Peyer's patch (tissue), 4 donors: Measurements from ENCODE around the gene ERVFRD-1. TPM values are rescaled to one million over a fixed set of nuclear protein-coding genes. Genes with fewer than 3 reads are reported as not detected.

Experiments used
- DNase-seq, 3 donors: peaks; one replicate each; pipeline ENCODE4 v3.0.0-alpha.2; 2017 to 2019
- H3K27ac ChIP-seq, 4 donors: fragments of 200-600 bp; sonication (generic); one replicate each; pipeline ENCODE4 v1.5.1; 2016 to 2019
- H3K27me3 ChIP-seq, 2 donors: fragments of 200-600 bp; sonication (generic); one replicate each; pipeline ENCODE4 v1.5.1; 2019
- H3K36me3 ChIP-seq, 3 donors: fragments of 200-600 bp; sonication (generic); one replicate each; pipeline ENCODE4 v1.5.1; 2016 to 2019
- H3K4me1 ChIP-seq, 4 donors: fragments of 200-600 bp; sonication (generic); one replicate each; pipeline ENCODE4 v1.5.1; 2016 to 2019
- H3K4me3 ChIP-seq, 4 donors: fragments of 200-600 bp; sonication (generic); 1 replicate in 3 of 4; 2 replicates in 1 of 4; pipeline ENCODE4 v1.5.1; 2016 to 2019; ENCODE audit warnings: mild to moderate bottlenecking in 1 of 4
- H3K9me3 ChIP-seq, 4 donors: fragments of 200-600 bp; sonication (generic); one replicate each; pipeline ENCODE4 v1.5.1; 2016 to 2019; ENCODE audit warnings: mild to moderate bottlenecking in 1 of 4
- POLR2A ChIP-seq, 2 donors: fragments of 450-650 bp; IDR thresholded peaks; one replicate each; pipeline ENCODE4 v1.5.1; 2017; ENCODE audit warnings: antibody characterized with exemption in 2 of 2, mild to moderate bottlenecking in 2 of 2, moderate library complexity in 2 of 2
- total RNA-seq, 4 donors: library from RNA; depleted of rRNA; stranded (reverse); fragments of >200 nt; gene quantifications; one replicate each; pipeline ENCODE4 v1.1.0, GENCODE V29; 2016
- TF ChIP-seq, protein P1 (sequence below), 6 experiments: fragments of 450-650 bp in 4 of 6; fragments of 200-600 bp in 2 of 6; sonication (generic) in 1 of 6; IDR thresholded peaks; one replicate each; pipeline ENCODE4 v1.5.1; 2017 to 2019; ENCODE audit warnings: antibody characterized with exemption in 6 of 6, mild to moderate bottlenecking in 3 of 6, moderate library complexity in 1 of 6

Gene ERVFRD-1
- total RNA-seq, 4 donors from 2014 or later: not detected

DNA sequence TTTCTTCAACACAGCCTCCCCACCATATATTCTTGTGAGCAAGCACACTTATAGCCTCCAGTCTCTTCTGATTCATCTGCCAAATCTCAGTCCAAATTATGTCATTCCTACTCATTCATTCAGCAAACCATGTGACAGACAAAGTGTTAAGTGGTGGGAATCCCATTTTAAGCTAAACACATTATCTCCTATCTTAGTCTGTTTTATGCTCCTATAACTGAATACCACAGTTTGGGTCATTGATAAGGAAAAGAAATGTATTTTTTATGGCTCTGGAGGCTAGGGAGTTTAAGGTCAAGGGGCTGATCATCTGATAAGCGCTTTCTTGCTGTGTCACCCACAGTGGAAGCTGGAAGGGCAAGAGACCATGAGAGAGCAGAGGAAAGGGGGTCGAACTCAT is 41.8 kb downstream of the ERVFRD-1 start:
- Histone ChIP-seq H3K4me1 (no peaks in the 10 kb centered on the region), H3K4me3 (no peak overlapping the region), H3K36me3 (no peaks in the 10 kb centered on the region), H3K27me3 (no peaks in the 10 kb centered on the region), H3K27ac (no peak overlapping the region), H3K9me3 (no peaks in the 10 kb centered on the region)
- no peak for TF ChIP-seq POLR2A (IDR thresholded peaks at IDR 0.05)
- TF ChIP-seq, protein P1, sequence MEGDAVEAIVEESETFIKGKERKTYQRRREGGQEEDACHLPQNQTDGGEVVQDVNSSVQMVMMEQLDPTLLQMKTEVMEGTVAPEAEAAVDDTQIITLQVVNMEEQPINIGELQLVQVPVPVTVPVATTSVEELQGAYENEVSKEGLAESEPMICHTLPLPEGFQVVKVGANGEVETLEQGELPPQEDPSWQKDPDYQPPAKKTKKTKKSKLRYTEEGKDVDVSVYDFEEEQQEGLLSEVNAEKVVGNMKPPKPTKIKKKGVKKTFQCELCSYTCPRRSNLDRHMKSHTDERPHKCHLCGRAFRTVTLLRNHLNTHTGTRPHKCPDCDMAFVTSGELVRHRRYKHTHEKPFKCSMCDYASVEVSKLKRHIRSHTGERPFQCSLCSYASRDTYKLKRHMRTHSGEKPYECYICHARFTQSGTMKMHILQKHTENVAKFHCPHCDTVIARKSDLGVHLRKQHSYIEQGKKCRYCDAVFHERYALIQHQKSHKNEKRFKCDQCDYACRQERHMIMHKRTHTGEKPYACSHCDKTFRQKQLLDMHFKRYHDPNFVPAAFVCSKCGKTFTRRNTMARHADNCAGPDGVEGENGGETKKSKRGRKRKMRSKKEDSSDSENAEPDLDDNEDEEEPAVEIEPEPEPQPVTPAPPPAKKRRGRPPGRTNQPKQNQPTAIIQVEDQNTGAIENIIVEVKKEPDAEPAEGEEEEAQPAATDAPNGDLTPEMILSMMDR (IDR thresholded peaks at IDR 0.05): no peak
- no peak for DNase-seq

DNA sequence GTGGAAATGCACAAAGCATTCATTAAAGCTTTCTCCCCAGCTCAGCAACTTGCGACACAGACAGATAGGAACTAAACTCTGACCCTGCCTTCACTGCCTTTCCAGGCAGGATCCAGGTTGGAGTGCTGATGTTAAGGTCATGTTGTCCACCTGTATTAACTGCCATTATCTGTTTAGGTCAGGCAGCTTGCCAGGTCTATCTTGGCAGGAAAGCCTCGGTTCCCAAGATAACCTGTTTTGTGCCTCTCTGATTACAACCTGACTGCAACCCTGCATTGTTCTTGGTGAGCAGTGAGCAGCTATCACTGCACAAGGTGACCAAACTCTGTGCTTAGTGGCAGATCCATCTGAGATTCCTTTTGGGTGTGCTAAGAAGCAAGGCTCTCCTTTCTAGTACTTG is 44.2 kb downstream of the ERVFRD-1 start:
- Histone ChIP-seq H3K36me3 (no peaks in the 10 kb centered on the region), H3K4me3 (no peak overlapping the region), H3K27me3 (no peaks in the 10 kb centered on the region), H3K27ac (no peak overlapping the region), H3K9me3 (no peaks in the 10 kb centered on the region), H3K4me1 (no peaks in the 10 kb centered on the region)
- TF ChIP-seq, protein P1 (IDR thresholded peaks at IDR 0.05): no peak
- TF ChIP-seq POLR2A (IDR thresholded peaks at IDR 0.05): no peak
- no peak for DNase-seq

DNA sequence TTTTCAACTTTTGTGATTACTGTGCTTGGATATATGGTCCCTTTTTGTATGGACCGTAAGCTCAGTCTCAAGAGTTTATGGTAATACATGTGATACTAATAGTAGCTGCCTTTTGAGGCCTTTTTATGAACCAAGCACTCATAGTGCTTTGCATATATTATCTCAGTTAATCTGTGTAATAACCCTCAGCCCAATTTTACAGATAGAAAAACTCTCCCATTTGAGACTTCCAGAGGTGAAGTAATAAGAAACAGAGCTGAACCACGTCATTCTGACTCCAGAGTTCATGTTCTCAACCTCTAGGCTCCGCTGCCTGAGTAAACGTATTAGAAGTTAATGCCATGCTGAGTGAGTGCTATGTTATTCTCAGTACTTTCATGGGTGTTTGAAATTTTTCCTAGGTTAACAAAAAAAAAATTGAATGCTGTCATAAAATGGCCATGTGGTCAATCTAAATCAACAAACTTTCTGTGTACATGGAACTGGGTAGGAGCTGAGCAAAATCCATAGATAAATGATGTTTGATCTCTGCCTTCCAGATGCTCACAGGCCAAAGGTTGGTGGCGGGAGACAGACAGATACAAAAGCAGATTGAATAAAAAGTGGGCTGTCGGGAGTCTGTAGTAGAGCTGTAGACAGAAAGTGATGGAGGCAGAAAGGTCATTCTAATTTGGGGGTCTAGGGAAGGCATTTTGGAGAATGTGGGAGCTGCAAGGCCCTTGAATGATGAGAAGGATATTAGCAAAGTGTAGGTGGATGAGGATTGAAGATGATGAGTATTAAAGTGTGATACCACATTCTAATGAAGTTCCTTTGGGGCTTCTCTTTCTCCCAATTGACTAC is 44.8 kb downstream of the ERVFRD-1 start:
- H3K27me3 ChIP-seq: no peaks in the 10 kb centered on the region
- H3K36me3 ChIP-seq: no peaks in the 10 kb centered on the region
- no peak for TF ChIP-seq POLR2A (IDR thresholded peaks at IDR 0.05)
- TF ChIP-seq, protein P1 (IDR thresholded peaks at IDR 0.05): no peak
- no peak overlapping the region for H3K4me3 ChIP-seq
- no peak for DNase-seq
- no peaks in the 10 kb centered on the region for H3K4me1 ChIP-seq
- H3K9me3 ChIP-seq: no peaks in the 10 kb centered on the region
- no peak overlapping the region for H3K27ac ChIP-seq

DNA sequence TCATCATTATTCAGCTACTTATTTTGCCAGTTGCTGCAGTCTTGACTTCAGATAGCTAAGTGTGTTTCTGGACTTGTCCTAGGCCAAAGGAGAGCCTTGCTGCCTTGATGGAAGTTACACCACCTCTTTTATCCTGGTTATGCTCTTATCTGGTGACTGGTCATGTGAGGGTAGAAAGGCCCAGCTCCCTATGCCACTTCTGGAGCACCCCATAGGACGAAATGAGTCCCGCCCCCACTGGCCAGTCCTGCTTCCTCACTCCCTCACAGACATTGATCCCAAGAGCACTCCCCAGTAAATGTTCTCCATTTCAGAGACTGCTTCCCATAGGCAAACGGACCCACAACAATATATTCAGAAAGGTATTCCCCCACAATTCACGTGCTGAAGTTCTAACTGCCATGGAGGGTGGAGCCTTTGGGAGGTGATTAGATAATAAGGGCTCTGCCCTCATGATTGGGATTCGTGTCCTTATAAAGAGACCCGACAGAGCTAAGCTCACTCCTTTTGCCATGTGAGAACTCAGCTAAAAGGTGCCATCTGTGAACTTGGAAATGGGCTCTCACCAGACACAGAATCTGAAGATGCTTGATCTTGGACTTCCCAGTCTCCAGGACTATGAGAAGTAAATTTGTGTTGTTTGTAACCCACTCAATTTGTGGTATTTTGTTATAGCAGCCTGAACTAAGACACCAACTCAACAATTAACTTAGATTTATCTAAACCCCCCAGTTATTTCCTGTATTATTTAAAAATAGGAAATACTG is 45.9 kb downstream of the ERVFRD-1 start:
- Histone ChIP-seq H3K36me3 (no peaks in the 10 kb centered on the region), H3K4me3 (no peak overlapping the region), H3K27me3 (no peaks in the 10 kb centered on the region), H3K27ac (no peak overlapping the region), H3K4me1 (no peaks in the 10 kb centered on the region), H3K9me3 (no peaks in the 10 kb centered on the region)
- TF ChIP-seq, protein P1 (IDR thresholded peaks at IDR 0.05): no peak
- no peak for TF ChIP-seq POLR2A (IDR thresholded peaks at IDR 0.05)
- no peak for DNase-seq

DNA sequence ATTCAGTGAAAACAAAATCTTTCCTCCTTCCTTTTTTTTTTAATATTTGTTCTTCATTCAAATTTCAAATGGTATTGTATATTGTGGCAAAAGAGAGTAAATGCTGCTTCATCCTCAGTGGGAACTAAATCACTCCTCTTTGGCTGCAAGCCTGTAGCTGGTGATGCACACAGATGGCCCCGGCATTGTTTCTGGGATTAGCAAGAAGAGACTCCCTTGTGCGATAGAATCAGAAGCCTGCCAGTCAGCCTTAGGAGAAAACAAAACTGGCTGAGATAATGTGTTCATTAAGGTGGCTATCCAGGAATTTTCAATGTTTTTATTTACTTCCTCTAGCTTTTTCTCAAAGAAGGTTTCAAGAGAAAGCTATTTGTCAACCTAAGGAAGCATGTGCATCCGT is 46.7 kb downstream of the ERVFRD-1 start:
- no peak for DNase-seq
- no peak overlapping the region for H3K27ac ChIP-seq
- H3K27me3 ChIP-seq: no peaks in the 10 kb centered on the region
- H3K4me1 ChIP-seq: no peaks in the 10 kb centered on the region
- no peak for TF ChIP-seq POLR2A (IDR thresholded peaks at IDR 0.05)
- no peaks in the 10 kb centered on the region for H3K36me3 ChIP-seq
- H3K9me3 ChIP-seq: no peaks in the 10 kb centered on the region
- H3K4me3 ChIP-seq: no peak overlapping the region

DNA sequence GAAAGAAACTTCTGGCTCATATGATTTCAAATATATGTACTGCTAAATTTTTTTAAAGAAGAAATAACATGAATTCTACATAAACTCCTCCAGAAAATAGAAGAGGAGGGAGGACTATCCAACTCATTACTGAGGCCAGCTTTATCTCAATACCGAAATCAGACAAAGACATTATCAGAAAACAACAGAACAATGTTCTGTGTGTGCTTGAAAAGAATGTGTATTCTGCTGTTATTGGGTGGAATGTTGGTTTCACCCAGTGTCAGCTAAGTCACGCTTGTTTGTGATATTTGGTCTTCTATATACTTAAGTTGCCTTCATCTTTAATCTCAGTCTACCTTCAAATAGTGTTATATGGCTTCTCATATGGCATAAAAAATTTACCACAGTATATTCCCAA is 48.8 kb downstream of the ERVFRD-1 start:
- Histone ChIP-seq H3K36me3 (no peaks in the 10 kb centered on the region), H3K4me1 (no peaks in the 10 kb centered on the region), H3K4me3 (no peak overlapping the region), H3K27me3 (no peaks in the 10 kb centered on the region), H3K27ac (no peak overlapping the region), H3K9me3 (no peaks in the 10 kb centered on the region)
- DNase-seq: no peak
- TF ChIP-seq, protein P1 (IDR thresholded peaks at IDR 0.05): no peak
- TF ChIP-seq POLR2A (IDR thresholded peaks at IDR 0.05): no peak
